ENCODE results near the gene FHOD3.

FHOD3 gene

DNA sequence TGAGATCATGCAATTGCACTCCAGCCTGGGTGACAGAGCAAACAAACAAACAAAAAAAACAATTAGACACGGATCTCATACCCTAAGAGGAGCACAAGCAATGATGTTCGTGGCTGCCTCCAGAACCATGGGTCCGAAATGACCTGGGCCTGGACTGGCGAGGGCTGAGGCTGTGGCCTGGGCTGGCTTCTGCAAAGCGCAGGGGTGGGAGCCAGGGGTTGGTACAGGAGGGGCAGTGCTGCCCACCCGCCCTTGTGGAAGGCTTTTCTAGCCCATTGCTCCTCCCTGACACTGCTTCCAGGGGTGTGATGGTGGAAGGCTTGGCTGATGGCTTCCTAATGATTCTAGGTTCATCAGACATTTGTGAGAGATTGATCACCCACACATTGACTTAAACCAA is 167.8 kb downstream of the FHOD3 start:
- no peak for DNase-seq
- H3K27me3 Mint-ChIP-seq (ENCODE audit: low read depth, poor library complexity) = no peaks in the 10 kb centered on the region
- H3K4me1 Mint-ChIP-seq = peaks cover 83% of the 10 kb centered on the region
- H3K9me3 Mint-ChIP-seq = no peaks in the 10 kb centered on the region
- no peak overlapping the region for H3K27ac Mint-ChIP-seq
- TF ChIP-seq, protein P1, sequence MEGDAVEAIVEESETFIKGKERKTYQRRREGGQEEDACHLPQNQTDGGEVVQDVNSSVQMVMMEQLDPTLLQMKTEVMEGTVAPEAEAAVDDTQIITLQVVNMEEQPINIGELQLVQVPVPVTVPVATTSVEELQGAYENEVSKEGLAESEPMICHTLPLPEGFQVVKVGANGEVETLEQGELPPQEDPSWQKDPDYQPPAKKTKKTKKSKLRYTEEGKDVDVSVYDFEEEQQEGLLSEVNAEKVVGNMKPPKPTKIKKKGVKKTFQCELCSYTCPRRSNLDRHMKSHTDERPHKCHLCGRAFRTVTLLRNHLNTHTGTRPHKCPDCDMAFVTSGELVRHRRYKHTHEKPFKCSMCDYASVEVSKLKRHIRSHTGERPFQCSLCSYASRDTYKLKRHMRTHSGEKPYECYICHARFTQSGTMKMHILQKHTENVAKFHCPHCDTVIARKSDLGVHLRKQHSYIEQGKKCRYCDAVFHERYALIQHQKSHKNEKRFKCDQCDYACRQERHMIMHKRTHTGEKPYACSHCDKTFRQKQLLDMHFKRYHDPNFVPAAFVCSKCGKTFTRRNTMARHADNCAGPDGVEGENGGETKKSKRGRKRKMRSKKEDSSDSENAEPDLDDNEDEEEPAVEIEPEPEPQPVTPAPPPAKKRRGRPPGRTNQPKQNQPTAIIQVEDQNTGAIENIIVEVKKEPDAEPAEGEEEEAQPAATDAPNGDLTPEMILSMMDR (IDR thresholded peaks at IDR 0.05) = no peak
- H3K36me3 Mint-ChIP-seq (ENCODE audit: low read depth) = no peaks in the 10 kb centered on the region
- no peak overlapping the region for H3K4me3 Mint-ChIP-seq

GRCh38 chr18:36465970-36466369 is 168.5 kb downstream of the FHOD3 start:
- Mint-ChIP-seq H3K27ac (no peak overlapping the region), H3K9me3 (no peaks in the 10 kb centered on the region), H3K27me3 (ENCODE audit: low read depth, poor library complexity) (no peaks in the 10 kb centered on the region), H3K36me3 (ENCODE audit: low read depth) (no peaks in the 10 kb centered on the region), H3K4me1 (peaks cover 83% of the 10 kb centered on the region), H3K4me3 (no peak overlapping the region)
- TF ChIP-seq, protein P1 (IDR thresholded peaks at IDR 0.05) = no peak
- DNase-seq = no peak

DNA sequence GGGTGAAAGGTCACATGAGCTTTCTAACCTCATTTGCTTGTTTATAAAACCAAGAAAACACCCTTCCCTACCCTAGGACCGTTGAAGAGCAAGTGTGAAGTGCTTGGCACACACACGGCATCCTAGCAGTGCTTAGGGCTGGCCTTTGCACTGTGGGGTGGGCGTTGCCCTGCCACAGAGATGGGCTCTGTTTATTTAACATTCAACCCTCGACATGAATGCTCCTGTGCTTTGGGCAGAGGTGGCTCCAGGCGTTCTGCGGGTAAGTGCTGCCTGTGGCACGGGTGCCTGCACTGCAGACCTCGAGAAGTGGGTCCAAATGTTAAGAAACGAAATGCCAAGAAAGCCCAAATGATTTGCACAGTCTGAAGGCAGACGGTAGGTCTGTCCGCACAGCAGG is 170.1 kb downstream of the FHOD3 start:
- Mint-ChIP-seq H3K9me3 (no peaks in the 10 kb centered on the region), H3K27me3 (ENCODE audit: low read depth, poor library complexity) (no peaks in the 10 kb centered on the region), H3K4me3 (no peak overlapping the region), H3K27ac (no peak overlapping the region), H3K36me3 (ENCODE audit: low read depth) (no peaks in the 10 kb centered on the region), H3K4me1 (peaks cover 78% of the 10 kb centered on the region)
- TF ChIP-seq, protein P1 (IDR thresholded peaks at IDR 0.05) = no peak
- no peak for DNase-seq

DNA sequence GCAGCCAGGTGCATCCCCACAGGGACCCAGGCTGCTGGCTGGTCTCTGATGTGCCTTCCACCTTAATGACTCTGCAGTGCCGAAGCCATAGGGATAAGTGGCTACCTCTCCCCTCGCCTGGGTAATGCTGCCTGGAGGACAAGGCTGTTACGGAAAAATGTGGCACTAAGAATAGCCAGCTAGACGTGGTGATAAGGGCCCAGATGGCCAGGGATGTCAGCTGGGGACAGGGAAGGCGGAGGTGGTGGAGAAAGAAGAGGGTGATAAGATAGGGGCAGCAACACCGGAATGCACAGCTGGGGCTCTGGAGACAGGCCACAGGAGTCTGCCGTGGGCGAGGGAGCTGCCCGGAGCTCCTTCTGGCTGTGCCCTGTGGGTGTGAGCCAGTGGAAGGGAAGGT is 170.6 kb downstream of the FHOD3 start:
- Mint-ChIP-seq H3K27me3 (ENCODE audit: low read depth, poor library complexity) (no peaks in the 10 kb centered on the region), H3K9me3 (no peaks in the 10 kb centered on the region), H3K4me3 (no peak overlapping the region), H3K27ac (peak overlapping the region; percentile 85), H3K4me1 (peaks cover 75% of the 10 kb centered on the region), H3K36me3 (ENCODE audit: low read depth) (no peaks in the 10 kb centered on the region)
- TF ChIP-seq, protein P1 (IDR thresholded peaks at IDR 0.05) = no peak
- no peak for DNase-seq

DNA sequence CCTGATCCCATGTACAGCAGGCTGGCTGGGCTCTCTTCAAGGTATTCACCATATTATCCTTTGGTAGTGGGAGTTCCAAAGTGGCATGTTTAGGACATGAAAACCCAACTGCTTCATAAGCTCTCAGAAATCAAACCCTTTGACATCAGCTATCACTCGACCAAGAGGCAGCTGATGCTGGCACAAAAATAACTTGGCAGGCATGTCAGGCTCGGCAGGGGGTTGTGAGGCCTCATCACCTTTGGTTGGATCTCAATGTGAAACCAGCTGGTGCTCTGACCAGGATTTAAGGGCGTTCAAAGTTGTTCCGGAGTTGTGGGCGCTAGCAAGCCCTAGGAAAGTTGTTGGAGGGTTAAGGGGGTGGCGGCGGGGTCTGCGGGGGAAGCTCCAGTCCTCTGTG is 171.9 kb downstream of the FHOD3 start:
- TF ChIP-seq, protein P1 (IDR thresholded peaks at IDR 0.05) = no peak
- Mint-ChIP-seq H3K27me3 (ENCODE audit: low read depth, poor library complexity) (no peaks in the 10 kb centered on the region), H3K4me1 (peaks cover 70% of the 10 kb centered on the region), H3K36me3 (ENCODE audit: low read depth) (no peaks in the 10 kb centered on the region), H3K9me3 (no peaks in the 10 kb centered on the region), H3K27ac (no peak overlapping the region), H3K4me3 (no peak overlapping the region)
- DNase-seq = no peak

- Mint-ChIP-seq H3K27ac (no peak overlapping the region), H3K9me3 (no peaks in the 10 kb centered on the region), H3K27me3 (ENCODE audit: low read depth, poor library complexity) (no peaks in the 10 kb centered on the region), H3K4me3 (no peak overlapping the region), H3K36me3 (ENCODE audit: low read depth) (no peaks in the 10 kb centered on the region), H3K4me1 (peaks cover 59% of the 10 kb centered on the region)
- TF ChIP-seq, protein P1 (IDR thresholded peaks at IDR 0.05) = no peak
- no peak for DNase-seq
These were observed 173.4 kb downstream of the FHOD3 start for GRCh38 chr18:36470896-36471295.

Measured in nephron progenitor cell (in vitro differentiated cells).